ENCODE results near the gene TMPRSS3.

- TF ChIP-seq CTCF (IDR thresholded peaks at IDR 0.05; ENCODE audit: insufficient read depth, low read length, poor library complexity, severe bottlenecking) (no peak), EZH2phosphoT487 (conservative IDR thresholded peaks at IDR 0.05; ENCODE audit: low read length) (no peak)
Measured at GRCh38 chr21:42331660-42332059, 64.2 kb downstream of the TMPRSS3 start.

All from SU-DHL-6 (cell line).